Adrenal gland (tissue), 12 donors: ENCODE measurements around the gene GPR62. TPM values are rescaled to one million over a fixed set of nuclear protein-coding genes. Genes with fewer than 3 reads are reported as not detected.

Experiments
- DNase-seq, 7 donors: peaks; one replicate each; pipeline ENCODE4 v3.0.0-alpha.2; 2019 to 2020
- H3K27ac ChIP-seq, 5 donors: fragments of 200-600 bp; sonication (generic) in 4 of 5; 1 replicate in 3 of 5; 2 replicates in 2 of 5; pipeline versions ENCODE4 v1.5.1 to v1.8.0; 2016 to 2020; ENCODE audit warnings: mild to moderate bottlenecking in 1 of 5
- H3K27me3 ChIP-seq: fragments of 200-600 bp; 2 replicates; pipeline ENCODE4 v1.8.0; 2021
- H3K36me3 ChIP-seq, 2 donors: fragments of 200-600 bp; replicated peaks in 1 of 2; 1 replicate in 1 of 2; 2 replicates in 1 of 2; pipeline versions ENCODE4 v1.5.1 to v1.8.0; 2018 to 2022
- H3K4me1 ChIP-seq, 2 donors: fragments of 200-600 bp; replicated peaks in 1 of 2; 1 replicate in 1 of 2; 2 replicates in 1 of 2; pipeline versions ENCODE4 v1.5.1 to v1.8.0; 2018 to 2021
- H3K4me3 ChIP-seq, 4 donors: fragments of 200-600 bp; sonication (generic) in 3 of 4; one replicate each; pipeline ENCODE4 v1.5.1; 2016 to 2018
- H3K9me3 ChIP-seq, 3 donors: fragments of 200-600 bp; sonication (generic) in 1 of 3; replicated peaks in 1 of 3; 1 replicate in 2 of 3; 2 replicates in 1 of 3; pipeline versions ENCODE4 v1.5.1 to v1.8.0; 2016 to 2021
- POLR2A ChIP-seq, 2 donors: fragments of 450-650 bp; IDR thresholded peaks; one replicate each; pipeline ENCODE4 v1.6.1; 2017; ENCODE audit warnings: antibody characterized with exemption in 2 of 2, mild to moderate bottlenecking in 2 of 2, moderate library complexity in 1 of 2
- WGBS, 4 donors: extraction: QIAGEN DNeasy Blood & Tissue Kit in 2 of 4; methylation state at CpG; one replicate each; pipeline versions ENCODE4 v1.1.5 to v1.1.7; 2013 to 2017; 5-methylcytosine and 5-hydroxymethylcytosine counted together
- intact Hi-C, 2 donors: fragments of 100-400 bp; cut with DNase I; formaldehyde crosslinking; loops; one replicate each; pipeline versions ENCODE4 v1.14.1 to v1.15.0; 2022 to 2023
- polyA plus RNA-seq, 3 donors: library from polyadenylated mRNA; stranded (reverse); fragments of 200-250 nt in 2 of 3; fragments of 350-450 nt in 1 of 3; fragmentation: Illumina TruSeq in 1 of 3; extraction: RNeasy Lipid Tissue Mini Kit (QIAGEN cat#74804) in 1 of 3; gene quantifications; one replicate each; pipeline ENCODE4 v1.2.3, GENCODE V29; 2013 to 2014
- total RNA-seq, 9 donors: library from RNA; depleted of rRNA in 4 of 9; stranded (reverse); fragments of >200 nt in 4 of 9; fragments of 120-200 nt in 1 of 9; fragmentation: NEBNext Ultra II Directional in 1 of 9; extraction: Animal tissue kit (Norgen Biotek cat#: 25700) in 1 of 9; gene quantifications; one replicate each; pipeline versions ENCODE4 v1.1.0 to v1.2.4, GENCODE V29; 2013 to 2023
- TF ChIP-seq, protein P1 (sequence below), 6 experiments: fragments of 450-650 bp in 4 of 6; fragments of 200-600 bp in 2 of 6; sonication (generic) in 1 of 6; IDR thresholded peaks; 1 replicate in 5 of 6; 2 replicates in 1 of 6; pipeline versions ENCODE4 v1.5.1 to v1.8.0; 2016 to 2021; ENCODE audit warnings: antibody characterized with exemption in 6 of 6, mild to moderate bottlenecking in 2 of 6, moderate library complexity in 1 of 6
- donor health status: healthy with polysubstance abuse.
- donor health status: Bipolar disorder and iron deficiency.
- donor health status: DM: yes; HTN: yes; CAD: no.
- donor health status: DM: no; HTN: no; CAD: no.
- donor health status: DM: no; HTN: no; CAD: no.
- donor health status: DM: yes; HTN: yes; CAD: no.

GPR62 gene
- total and polyA plus RNA-seq, 12 donors = 0.13 to 0.83 (median 0.35) TPM; not detected in 2

DNA sequence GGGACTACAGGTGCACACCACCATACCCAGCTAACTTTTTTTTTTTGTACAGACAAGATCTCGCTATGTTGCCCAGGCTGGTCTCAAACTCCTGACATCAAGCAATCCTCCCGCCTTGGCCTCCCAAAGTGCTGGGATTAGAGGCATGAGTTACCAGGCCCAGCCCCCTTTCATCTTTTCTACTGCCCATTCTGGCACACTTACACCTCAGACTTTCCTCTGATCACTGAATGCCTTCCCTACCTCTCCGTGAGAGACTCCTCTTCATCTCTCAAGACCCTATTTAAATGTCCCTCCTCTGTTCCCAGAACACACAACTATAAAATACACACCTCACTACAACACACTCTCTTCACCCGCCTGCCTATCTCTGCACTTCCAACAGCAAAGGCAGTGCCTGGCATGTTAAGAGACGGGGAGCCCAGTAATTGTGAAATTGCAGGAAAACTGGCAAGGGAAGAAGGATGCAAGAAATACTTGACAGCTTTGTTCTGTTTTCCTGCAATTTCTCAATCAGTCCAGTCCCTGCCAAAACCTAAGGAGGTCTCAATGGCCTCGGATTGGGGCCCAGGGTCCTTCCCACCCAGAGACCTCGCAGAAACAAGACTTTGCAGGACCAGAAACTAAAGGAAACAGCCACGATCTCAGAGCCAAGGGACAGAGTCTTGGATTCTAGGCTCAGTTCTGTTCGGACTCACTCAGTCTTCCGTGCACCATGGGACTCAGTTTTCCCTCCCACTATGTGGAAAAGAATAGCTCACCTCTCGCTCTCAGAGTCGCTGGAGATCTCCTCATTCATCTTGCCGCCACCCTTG lies 14.3 kb upstream of the GPR62 start:
- 26 to 32% (median 28%) methylated on average over 13 of the region's 13 CpGs for WGBS, 4 donors
- H3K27ac ChIP-seq = peak overlapping the region in 3 of 5 donors; percentile 61 to 89 (median 74)

DNA sequence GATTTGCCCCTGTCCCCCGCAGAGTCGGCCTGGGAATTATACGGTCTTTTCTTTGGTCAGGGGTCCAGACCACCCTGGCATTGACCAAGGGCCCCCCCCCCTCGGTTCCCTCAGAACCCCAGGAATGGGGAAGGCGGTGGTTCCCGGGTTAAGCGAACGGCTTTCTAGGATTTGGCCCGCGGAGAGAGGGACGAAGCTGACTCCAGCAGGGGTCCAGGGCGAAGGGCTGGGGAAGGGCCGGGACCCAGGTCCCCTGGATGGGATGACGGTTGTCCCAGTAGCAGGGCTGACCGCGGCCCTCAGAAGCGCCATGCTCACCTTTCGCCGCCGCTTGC lies 13.8 kb upstream of the GPR62 start:
- no peak for DNase-seq
- WGBS, 4 donors = 0% methylated on average over 3 to 20 of the region's 20 CpGs
- H3K4me3 ChIP-seq = peak overlapping the region; percentile 13 to 87 (median 56)
- peaks cover 0 to 28% of the 10 kb centered on the region in 2 donors for H3K36me3 ChIP-seq
- intact Hi-C loops = loop anchor here in 1 of 2 donors (10.0 kb wide), 1 partner anchor 53 kb away; the partner anchor contains the start of gene RPL29
- peak overlapping the region in 3 of 5 donors; percentile 61 to 89 (median 74) for H3K27ac ChIP-seq
- no peaks in the 10 kb centered on the region for H3K9me3 ChIP-seq
- no peaks in the 10 kb centered on the region for H3K27me3 ChIP-seq
- peak in 1 of 2 donors; percentile 30 for TF ChIP-seq POLR2A (IDR thresholded peaks at IDR 0.05)
- TF ChIP-seq, protein P1, sequence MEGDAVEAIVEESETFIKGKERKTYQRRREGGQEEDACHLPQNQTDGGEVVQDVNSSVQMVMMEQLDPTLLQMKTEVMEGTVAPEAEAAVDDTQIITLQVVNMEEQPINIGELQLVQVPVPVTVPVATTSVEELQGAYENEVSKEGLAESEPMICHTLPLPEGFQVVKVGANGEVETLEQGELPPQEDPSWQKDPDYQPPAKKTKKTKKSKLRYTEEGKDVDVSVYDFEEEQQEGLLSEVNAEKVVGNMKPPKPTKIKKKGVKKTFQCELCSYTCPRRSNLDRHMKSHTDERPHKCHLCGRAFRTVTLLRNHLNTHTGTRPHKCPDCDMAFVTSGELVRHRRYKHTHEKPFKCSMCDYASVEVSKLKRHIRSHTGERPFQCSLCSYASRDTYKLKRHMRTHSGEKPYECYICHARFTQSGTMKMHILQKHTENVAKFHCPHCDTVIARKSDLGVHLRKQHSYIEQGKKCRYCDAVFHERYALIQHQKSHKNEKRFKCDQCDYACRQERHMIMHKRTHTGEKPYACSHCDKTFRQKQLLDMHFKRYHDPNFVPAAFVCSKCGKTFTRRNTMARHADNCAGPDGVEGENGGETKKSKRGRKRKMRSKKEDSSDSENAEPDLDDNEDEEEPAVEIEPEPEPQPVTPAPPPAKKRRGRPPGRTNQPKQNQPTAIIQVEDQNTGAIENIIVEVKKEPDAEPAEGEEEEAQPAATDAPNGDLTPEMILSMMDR (IDR thresholded peaks at IDR 0.05) = no peak
- peaks cover 31 to 37% of the 10 kb centered on the region in 2 donors for H3K4me1 ChIP-seq

More for the DNA sequence above, 14.3 kb upstream of the GPR62 start:
- TF ChIP-seq, protein P1 (IDR thresholded peaks at IDR 0.05) = no peak
- no peak for TF ChIP-seq POLR2A (IDR thresholded peaks at IDR 0.05)
- Histone ChIP-seq H3K4me1 (peaks cover 31 to 37% of the 10 kb centered on the region in 2 donors), H3K4me3 (peak overlapping the region; percentile 13 to 87 (median 56)), H3K36me3 (peaks cover 0 to 29% of the 10 kb centered on the region in 2 donors), H3K9me3 (no peaks in the 10 kb centered on the region), H3K27me3 (no peaks in the 10 kb centered on the region)
- DNase-seq = peak in 2 of 7 donors; percentile 10 to 19
- intact Hi-C loops = loop anchor here in 1 of 2 donors (10.0 kb wide), 1 partner anchor 54 kb away; the partner anchor contains the start of gene RPL29

DNA sequence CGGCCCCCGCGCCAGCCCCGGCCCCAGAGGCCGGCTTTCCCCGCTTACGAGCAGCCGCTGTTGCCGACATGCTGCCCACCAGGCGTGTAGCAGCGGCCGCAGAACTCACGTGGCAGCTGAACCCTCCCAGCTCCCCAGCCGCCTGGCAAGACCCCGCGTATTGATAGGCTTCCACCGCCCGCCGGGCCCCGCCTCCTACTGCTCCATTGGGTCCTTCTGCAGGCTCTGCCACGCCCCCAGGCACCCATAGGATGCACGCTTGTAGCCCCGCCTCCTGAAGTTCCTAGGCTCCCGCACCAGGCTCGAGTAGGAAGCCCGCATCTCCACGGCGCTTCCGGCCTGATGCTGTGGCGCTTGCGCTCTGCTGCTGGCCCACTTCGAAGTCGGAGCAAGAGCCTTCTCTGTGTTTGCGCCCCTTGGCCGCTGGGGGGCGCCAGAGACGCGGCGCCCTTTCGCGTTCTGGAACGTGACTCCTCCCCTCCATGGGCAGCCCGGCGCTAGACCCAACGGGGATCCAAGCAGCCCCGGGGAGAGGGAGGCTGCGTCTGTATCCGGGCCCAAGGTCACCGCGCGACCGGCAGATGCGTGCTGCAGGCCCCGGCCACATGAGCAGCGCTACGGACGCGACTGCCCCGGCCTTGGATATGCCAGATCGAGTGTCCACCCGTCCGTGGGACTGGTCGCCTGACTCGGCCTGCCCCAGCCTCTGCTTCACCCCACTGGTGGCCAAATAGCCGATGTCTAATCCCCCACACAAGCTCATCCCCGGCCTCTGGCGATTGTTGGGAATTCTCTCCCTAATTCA lies 13.2 kb upstream of the GPR62 start, which contains the start of the genes PARP3 and RRP9:
TSS of gene PARP3 (plus strand) at position 566 of the 805 bp plus-strand sequence. CDS start 993 bp downstream, outside the sequence.
TSS of gene RRP9 (minus strand) at position 107 of the 805 bp plus-strand sequence. CDS start at position 70, 37 bp downstream.
- H3K27me3 ChIP-seq = no peaks in the 10 kb centered on the region
- H3K4me1 ChIP-seq = peaks cover 31 to 37% of the 10 kb centered on the region in 2 donors
- TF ChIP-seq POLR2A (IDR thresholded peaks at IDR 0.05) = peak; percentile 51 to 77
- TF ChIP-seq, protein P1 (IDR thresholded peaks at IDR 0.05) = peak; percentile 99 to 100 (median 100)
- peak within 1 kb of the TSS; percentile 97 to 99 (median 98) for H3K27ac ChIP-seq
- no peaks in the 10 kb centered on the region for H3K9me3 ChIP-seq
- DNase-seq = peak; percentile 99 to 100 (median 100)
- H3K4me3 ChIP-seq = peak within 1 kb of the TSS; percentile 13 to 87 (median 56)
- peaks cover 0 to 22% of the 10 kb centered on the region in 2 donors for H3K36me3 ChIP-seq
- whole genome bisulfite sequencing, 4 donors = 0 to 1% (median 0%) methylated on average over 18 to 67 of the region's 67 CpGs; no CpG with 5 or more reads in 1 of the 4 donors
- intact Hi-C loops = loop anchor here in 1 of 2 donors (10.0 kb wide), 1 partner anchor 53 kb away; the partner anchor contains the start of gene RPL29
